ENCODE data around the gene ANXA4. TPM values are rescaled to one million over a fixed set of nuclear protein-coding genes. Genes with fewer than 3 reads are reported as not detected.

The ANXA4 gene
- total and polyA plus RNA-seq, 2 of the 13 experiments (the other 11 are each of a cell fraction or from before 2014, with no cell fraction given), result 155 to 168 TPM

DNA sequence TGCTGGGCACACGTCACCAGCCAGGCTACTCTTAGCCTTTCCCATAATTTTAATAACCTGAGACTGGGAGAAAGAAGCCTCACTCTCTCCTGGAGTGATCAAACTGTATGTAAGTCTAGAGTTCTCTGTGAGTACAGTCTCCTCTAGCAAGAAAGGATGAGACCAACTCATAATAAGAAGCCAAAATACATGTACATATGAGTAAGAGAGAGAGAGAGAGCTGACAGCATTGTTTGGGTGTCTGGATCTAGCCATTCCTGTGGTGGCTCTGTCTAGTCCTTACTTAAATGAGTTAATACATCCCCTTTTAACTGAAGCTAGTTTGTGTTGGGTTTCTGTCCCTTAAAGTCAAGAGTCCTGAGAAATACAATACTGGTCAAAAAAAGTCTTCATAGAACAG lies 26.0 kb upstream of the ANXA4 start:
- Histone ChIP-seq H3K4me3 (replicated peaks in 1 of 3; ENCODE audit: insufficient read depth in 1 of 3, low read depth in 2 of 3, low read length in 3 of 3) (peak overlapping the region in 2 of 3 experiments; percentile 22 to 60; a peak in 1 of 6 replicates), H4K20me1 (ENCODE audit: insufficient read depth, low read length) (no peaks in the 10 kb centered on the region), H2AFZ (ENCODE audit: low read length) (no peak overlapping the region), H3K27ac (ENCODE audit: extremely low read length, insufficient read depth, low read length) (no peak overlapping the region), H3K79me2 (ENCODE audit: insufficient read depth, low read length) (no peaks in the 10 kb centered on the region), H3K4me2 (ENCODE audit: low read depth, low read length) (peak overlapping the region; percentile 78), H3K36me3 (replicated peaks in 1 of 2; ENCODE audit: control insufficient read depth in 1 of 2, insufficient read depth in 2 of 2, low read length in 2 of 2) (no peaks in the 10 kb centered on the region), H3K9me3 (ENCODE audit: low read length) (no peaks in the 10 kb centered on the region), H3K4me1 (ENCODE audit: insufficient read depth, low read length) (peaks cover 33% of the 10 kb centered on the region), H3K27me3 (ENCODE audit: control insufficient read depth in 1 of 2, insufficient read depth in 2 of 2, low read length in 2 of 2) (peaks cover 0 to 27% of the 10 kb centered on the region in 2 experiments; a peak in 3 of 5 replicates), H3K9ac (ENCODE audit: insufficient read depth, low read depth, low read length) (no peak overlapping the region)
- POLR2A ChIA-PET, result interaction anchor here (0.9 to 1.6 kb wide), 2 partner anchors 26 to 359 kb away, joined by 3 to 6 read pairs; partner anchors contain the start of gene ANXA4
- in situ Hi-C loops (cut with HindIII; ENCODE audit: extremely low pct_ligation_motif_present, low pct_unique_long_range_greater_than_20kb), result no loop called here
- 68% methylated on average over 1 of the region's 1 CpG for WGBS (ENCODE audit: low lambda C conversion rate)
- no TSS peak for BruUV-seq (replicated peaks)
- ATAC-seq (no peak; the same call in 2 of the 3 replicates), FAIRE-seq (no peak), DNase-seq (ENCODE audit: low spot score) (no peak)
- CTCF ChIA-PET (ENCODE audit: low intra/inter-chr PET ratio, low total read pairs), result interaction anchor here (1.2 kb wide), 1 partner anchor 156 kb away, joined by 6 read pairs; no protein-coding TSS in a partner anchor
- intact Hi-C loops (cut with micrococcal nuclease; ENCODE audit: unreplicated experiment), result loop anchor here (10.0 kb wide), 2 partner anchors 341 to 691 kb away; no protein-coding TSS in a partner anchor
- TF ChIP-seq HMGA1 (CRISPR knock-in tag; conservative IDR thresholded peaks at IDR 0.05), result no peak
- TF ChIP-seq ZNF879 (CRISPR knock-in tag; IDR thresholded peaks at IDR 0.05), result no peak
- TF ChIP-seq TARDBP (CRISPR knock-in tag; IDR thresholded peaks at IDR 0.05), result no peak
- TF ChIP-seq, protein P1, sequence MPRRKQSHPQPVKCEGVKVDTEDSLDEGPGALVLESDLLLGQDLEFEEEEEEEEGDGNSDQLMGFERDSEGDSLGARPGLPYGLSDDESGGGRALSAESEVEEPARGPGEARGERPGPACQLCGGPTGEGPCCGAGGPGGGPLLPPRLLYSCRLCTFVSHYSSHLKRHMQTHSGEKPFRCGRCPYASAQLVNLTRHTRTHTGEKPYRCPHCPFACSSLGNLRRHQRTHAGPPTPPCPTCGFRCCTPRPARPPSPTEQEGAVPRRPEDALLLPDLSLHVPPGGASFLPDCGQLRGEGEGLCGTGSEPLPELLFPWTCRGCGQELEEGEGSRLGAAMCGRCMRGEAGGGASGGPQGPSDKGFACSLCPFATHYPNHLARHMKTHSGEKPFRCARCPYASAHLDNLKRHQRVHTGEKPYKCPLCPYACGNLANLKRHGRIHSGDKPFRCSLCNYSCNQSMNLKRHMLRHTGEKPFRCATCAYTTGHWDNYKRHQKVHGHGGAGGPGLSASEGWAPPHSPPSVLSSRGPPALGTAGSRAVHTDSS (CRISPR knock-in tag; conservative IDR thresholded peaks at IDR 0.05), result no peak
- TF ChIP-seq ZNF816 (CRISPR knock-in tag; IDR thresholded peaks at IDR 0.05; ENCODE audit: borderline replicate concordance), result no peak
- TF ChIP-seq, protein P2, sequence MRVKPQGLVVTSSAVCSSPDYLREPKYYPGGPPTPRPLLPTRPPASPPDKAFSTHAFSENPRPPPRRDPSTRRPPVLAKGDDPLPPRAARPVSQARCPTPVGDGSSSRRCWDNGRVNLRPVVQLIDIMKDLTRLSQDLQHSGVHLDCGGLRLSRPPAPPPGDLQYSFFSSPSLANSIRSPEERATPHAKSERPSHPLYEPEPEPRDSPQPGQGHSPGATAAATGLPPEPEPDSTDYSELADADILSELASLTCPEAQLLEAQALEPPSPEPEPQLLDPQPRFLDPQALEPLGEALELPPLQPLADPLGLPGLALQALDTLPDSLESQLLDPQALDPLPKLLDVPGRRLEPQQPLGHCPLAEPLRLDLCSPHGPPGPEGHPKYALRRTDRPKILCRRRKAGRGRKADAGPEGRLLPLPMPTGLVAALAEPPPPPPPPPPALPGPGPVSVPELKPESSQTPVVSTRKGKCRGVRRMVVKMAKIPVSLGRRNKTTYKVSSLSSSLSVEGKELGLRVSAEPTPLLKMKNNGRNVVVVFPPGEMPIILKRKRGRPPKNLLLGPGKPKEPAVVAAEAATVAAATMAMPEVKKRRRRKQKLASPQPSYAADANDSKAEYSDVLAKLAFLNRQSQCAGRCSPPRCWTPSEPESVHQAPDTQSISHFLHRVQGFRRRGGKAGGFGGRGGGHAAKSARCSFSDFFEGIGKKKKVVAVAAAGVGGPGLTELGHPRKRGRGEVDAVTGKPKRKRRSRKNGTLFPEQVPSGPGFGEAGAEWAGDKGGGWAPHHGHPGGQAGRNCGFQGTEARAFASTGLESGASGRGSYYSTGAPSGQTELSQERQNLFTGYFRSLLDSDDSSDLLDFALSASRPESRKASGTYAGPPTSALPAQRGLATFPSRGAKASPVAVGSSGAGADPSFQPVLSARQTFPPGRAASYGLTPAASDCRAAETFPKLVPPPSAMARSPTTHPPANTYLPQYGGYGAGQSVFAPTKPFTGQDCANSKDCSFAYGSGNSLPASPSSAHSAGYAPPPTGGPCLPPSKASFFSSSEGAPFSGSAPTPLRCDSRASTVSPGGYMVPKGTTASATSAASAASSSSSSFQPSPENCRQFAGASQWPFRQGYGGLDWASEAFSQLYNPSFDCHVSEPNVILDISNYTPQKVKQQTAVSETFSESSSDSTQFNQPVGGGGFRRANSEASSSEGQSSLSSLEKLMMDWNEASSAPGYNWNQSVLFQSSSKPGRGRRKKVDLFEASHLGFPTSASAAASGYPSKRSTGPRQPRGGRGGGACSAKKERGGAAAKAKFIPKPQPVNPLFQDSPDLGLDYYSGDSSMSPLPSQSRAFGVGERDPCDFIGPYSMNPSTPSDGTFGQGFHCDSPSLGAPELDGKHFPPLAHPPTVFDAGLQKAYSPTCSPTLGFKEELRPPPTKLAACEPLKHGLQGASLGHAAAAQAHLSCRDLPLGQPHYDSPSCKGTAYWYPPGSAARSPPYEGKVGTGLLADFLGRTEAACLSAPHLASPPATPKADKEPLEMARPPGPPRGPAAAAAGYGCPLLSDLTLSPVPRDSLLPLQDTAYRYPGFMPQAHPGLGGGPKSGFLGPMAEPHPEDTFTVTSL (CRISPR knock-in tag; IDR thresholded peaks at IDR 0.05; ENCODE audit: borderline replicate concordance), result no peak
- TF ChIP-seq, protein P3, sequence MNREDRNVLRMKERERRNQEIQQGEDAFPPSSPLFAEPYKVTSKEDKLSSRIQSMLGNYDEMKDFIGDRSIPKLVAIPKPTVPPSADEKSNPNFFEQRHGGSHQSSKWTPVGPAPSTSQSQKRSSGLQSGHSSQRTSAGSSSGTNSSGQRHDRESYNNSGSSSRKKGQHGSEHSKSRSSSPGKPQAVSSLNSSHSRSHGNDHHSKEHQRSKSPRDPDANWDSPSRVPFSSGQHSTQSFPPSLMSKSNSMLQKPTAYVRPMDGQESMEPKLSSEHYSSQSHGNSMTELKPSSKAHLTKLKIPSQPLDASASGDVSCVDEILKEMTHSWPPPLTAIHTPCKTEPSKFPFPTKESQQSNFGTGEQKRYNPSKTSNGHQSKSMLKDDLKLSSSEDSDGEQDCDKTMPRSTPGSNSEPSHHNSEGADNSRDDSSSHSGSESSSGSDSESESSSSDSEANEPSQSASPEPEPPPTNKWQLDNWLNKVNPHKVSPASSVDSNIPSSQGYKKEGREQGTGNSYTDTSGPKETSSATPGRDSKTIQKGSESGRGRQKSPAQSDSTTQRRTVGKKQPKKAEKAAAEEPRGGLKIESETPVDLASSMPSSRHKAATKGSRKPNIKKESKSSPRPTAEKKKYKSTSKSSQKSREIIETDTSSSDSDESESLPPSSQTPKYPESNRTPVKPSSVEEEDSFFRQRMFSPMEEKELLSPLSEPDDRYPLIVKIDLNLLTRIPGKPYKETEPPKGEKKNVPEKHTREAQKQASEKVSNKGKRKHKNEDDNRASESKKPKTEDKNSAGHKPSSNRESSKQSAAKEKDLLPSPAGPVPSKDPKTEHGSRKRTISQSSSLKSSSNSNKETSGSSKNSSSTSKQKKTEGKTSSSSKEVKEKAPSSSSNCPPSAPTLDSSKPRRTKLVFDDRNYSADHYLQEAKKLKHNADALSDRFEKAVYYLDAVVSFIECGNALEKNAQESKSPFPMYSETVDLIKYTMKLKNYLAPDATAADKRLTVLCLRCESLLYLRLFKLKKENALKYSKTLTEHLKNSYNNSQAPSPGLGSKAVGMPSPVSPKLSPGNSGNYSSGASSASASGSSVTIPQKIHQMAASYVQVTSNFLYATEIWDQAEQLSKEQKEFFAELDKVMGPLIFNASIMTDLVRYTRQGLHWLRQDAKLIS (CRISPR knock-in tag; IDR thresholded peaks at IDR 0.05), result no peak

Measured in HepG2 (cell line).